HepG2 (cell line): ENCODE results near the gene ANKRD36C. TPM values are rescaled to one million over a fixed set of nuclear protein-coding genes. Genes with fewer than 3 reads are reported as not detected.
"Not testable (repeated sequence)": the region's sequence is repeated elsewhere in the genome, so short reads cannot be mapped to it uniquely, and the experiment has no call there.

Experiments used
- BORCS8-MEF2B ChIP-seq: sonication (generic); formaldehyde crosslinking; IDR thresholded peaks from 2 replicates; pipeline ENCODE4 v1.8.0; 2022; ENCODE audit warnings: mild to moderate bottlenecking, missing genetic modification reagents
- BRD4 ChIP-seq: sonication (generic); formaldehyde crosslinking; IDR thresholded peaks from 2 replicates; pipeline ENCODE4 v1.4.0; 2020; ENCODE audit warnings: missing genetic modification reagents
- HMGXB4 ChIP-seq, 2 experiments: sonication (generic) in 1 of 2; formaldehyde crosslinking in 1 of 2; IDR thresholded peaks; 2 replicates each; pipeline versions ENCODE4 v1.4.0 to v1.6.1; 2018 to 2020; ENCODE audit warnings: missing genetic modification reagents in 2 of 2, borderline replicate concordance in 1 of 2, low read depth in 1 of 2, mild to moderate bottlenecking in 1 of 2, missing biosample characterization in 1 of 2
- PHF20 ChIP-seq: sonication (generic); formaldehyde crosslinking; IDR thresholded peaks from 2 replicates; pipeline ENCODE4 v1.5.0; 2020; ENCODE audit warnings: mild to moderate bottlenecking, missing genetic modification reagents
- POLR2A ChIP-seq, 2 experiments: IDR thresholded peaks; 2 replicates each; pipeline ENCODE4 v1.6.1; 2011; ENCODE audit warnings: low read depth in 2 of 2, low read length in 2 of 2, mild to moderate bottlenecking in 1 of 2, moderate library complexity in 1 of 2; ENCODE audit not compliant: insufficient read depth in 1 of 2
- POLR2AphosphoS5 ChIP-seq: IDR thresholded peaks from 2 replicates; pipeline ENCODE4 v1.6.1; 2012; ENCODE audit warnings: low read depth, low read length
- SNAPC2 ChIP-seq: sonication (generic); formaldehyde crosslinking; IDR thresholded peaks from 2 replicates; pipeline ENCODE4 v1.8.1; 2022; ENCODE audit warnings: mild to moderate bottlenecking, missing genetic modification reagents
- SOX6 ChIP-seq, 2 experiments: fragments of 450-650 bp in 1 of 2; sonication (generic) in 1 of 2; formaldehyde crosslinking in 1 of 2; IDR thresholded peaks; 2 replicates each; pipeline versions ENCODE4 v1.4.0 to v1.6.1; 2017 to 2020; ENCODE audit warnings: antibody characterized with exemption in 1 of 2, mild to moderate bottlenecking in 1 of 2, missing genetic modification reagents in 1 of 2
- TAF1 ChIP-seq: sonication (generic); formaldehyde crosslinking; IDR thresholded peaks from 2 replicates; pipeline ENCODE4 v1.4.0; 2020; ENCODE audit warnings: missing genetic modification reagents
- TBX2 ChIP-seq: sonication (generic); formaldehyde crosslinking; IDR thresholded peaks from 2 replicates; pipeline ENCODE4 v1.5.0; 2020; ENCODE audit warnings: missing genetic modification reagents, mild to moderate bottlenecking, borderline replicate concordance
- ZFP91 ChIP-seq: sonication (generic); formaldehyde crosslinking; IDR thresholded peaks from 2 replicates; pipeline ENCODE4 v1.9.0; 2022; ENCODE audit warnings: missing genetic modification reagents, mild to moderate bottlenecking, borderline replicate concordance
- ZNF160 ChIP-seq: sonication (generic); formaldehyde crosslinking; IDR thresholded peaks from 2 replicates; pipeline ENCODE4 v1.8.0; 2022; ENCODE audit warnings: mild to moderate bottlenecking, inconsistent platforms, missing genetic modification reagents
- ZNF292 ChIP-seq: sonication (generic); formaldehyde crosslinking; IDR thresholded peaks from 2 replicates; pipeline ENCODE4 v1.8.1; 2022; ENCODE audit warnings: mild to moderate bottlenecking, low read depth, missing genetic modification reagents, borderline replicate concordance
- ZNF350 ChIP-seq: sonication (generic); formaldehyde crosslinking; IDR thresholded peaks from 2 replicates; pipeline ENCODE4 v1.4.0; 2020; ENCODE audit warnings: mild to moderate bottlenecking, low read depth, missing genetic modification reagents, borderline replicate concordance
- ZNF546 ChIP-seq: sonication (generic); formaldehyde crosslinking; conservative IDR thresholded peaks from 2 replicates; pipeline ENCODE4 v1.8.1; 2023; ENCODE audit warnings: mild to moderate bottlenecking, missing genetic modification reagents
- ZNF607 ChIP-seq: sonication (generic); formaldehyde crosslinking; IDR thresholded peaks from 2 replicates; pipeline ENCODE4 v1.5.1; 2020; ENCODE audit warnings: missing genetic modification reagents, mild to moderate bottlenecking, borderline replicate concordance
- ZNF619 ChIP-seq: sonication (generic); formaldehyde crosslinking; IDR thresholded peaks from 2 replicates; pipeline ENCODE4 v1.4.0; 2020; ENCODE audit warnings: mild to moderate bottlenecking, missing genetic modification reagents
- polyA plus RNA-seq, 8 experiments: library from polyadenylated mRNA; depleted of rRNA in 3 of 8; stranded (reverse) in 7 of 8; unstranded in 1 of 8; fragments of >200 nt; fragmentation: Illumina TruSeq in 4 of 8; extraction: Trizol in 4 of 8; gene quantifications; 2 replicates each; pipeline versions ENCODE4 v1.2.1 to v1.2.3, GENCODE V29; 2011 to 2016; ENCODE audit warnings: low read depth in 4 of 8, missing spikeins in 1 of 8, mixed read lengths in 1 of 8; ENCODE audit not compliant: insufficient read depth in 1 of 8
- total RNA-seq, 5 experiments: library from RNA; depleted of rRNA; stranded (reverse); fragments of >200 nt; fragmentation: Illumina TruSeq; extraction: Trizol; gene quantifications; 2 replicates each; pipeline ENCODE4 v1.2.3, GENCODE V29; 2016; ENCODE audit warnings: low read depth in 1 of 5
- TF ChIP-seq, protein P1 (sequence below): sonication (generic); formaldehyde crosslinking; IDR thresholded peaks from 2 replicates; pipeline ENCODE4 v1.5.0; 2020; ENCODE audit warnings: missing genetic modification reagents
- TF ChIP-seq, protein P2 (sequence below): sonication (generic); formaldehyde crosslinking; IDR thresholded peaks from 2 replicates; pipeline ENCODE4 v1.5.1; 2020; ENCODE audit warnings: mild to moderate bottlenecking, missing genetic modification reagents, moderate library complexity
- TF ChIP-seq, protein P3 (sequence below): sonication (generic); formaldehyde crosslinking; IDR thresholded peaks from 2 replicates; pipeline ENCODE4 v1.8.0; 2022; ENCODE audit warnings: missing genetic modification reagents, mild to moderate bottlenecking, borderline replicate concordance

Gene ANKRD36C
- total and polyA plus RNA-seq, 2 of the 13 experiments (the other 11 are each of a cell fraction or from before 2014, with no cell fraction given) = 5.4 to 36.2 TPM

DNA sequence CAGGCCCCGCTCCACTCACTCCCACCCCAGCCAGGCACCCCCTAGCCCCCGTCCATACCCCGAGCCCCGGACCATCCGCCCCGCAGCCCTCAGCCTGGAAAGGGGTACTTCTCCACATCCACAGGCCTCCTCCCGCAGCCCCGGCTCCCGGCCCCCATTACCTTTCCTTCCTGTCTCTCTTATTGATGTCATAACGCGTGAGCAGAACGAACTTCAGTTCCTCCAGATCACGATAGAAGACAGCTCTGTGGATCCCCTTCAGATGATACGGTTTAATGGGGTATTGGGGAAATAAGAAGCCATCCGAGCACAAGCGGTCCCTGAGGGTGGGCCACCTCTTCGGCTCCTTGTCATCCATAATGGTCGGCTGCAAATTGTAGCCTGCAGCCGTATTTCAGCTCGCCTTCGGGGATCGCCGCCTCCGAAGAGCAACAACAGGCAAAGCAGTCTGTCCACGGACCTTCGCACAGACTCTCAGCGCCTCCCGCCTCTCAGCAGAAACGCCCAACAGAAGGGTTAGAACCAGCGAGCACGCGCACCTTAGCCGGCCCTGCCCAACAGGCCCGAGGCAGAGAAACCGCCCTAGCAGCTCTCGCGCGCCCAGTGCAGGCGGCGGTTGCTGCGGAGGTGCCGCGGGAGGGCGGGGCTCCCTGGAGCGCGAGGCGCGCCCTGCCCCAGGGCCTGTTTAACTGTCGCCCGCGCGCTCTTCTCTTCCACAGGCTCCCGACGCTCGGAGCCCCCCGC is at the start of gene ANKRD36C (continued):
- TF ChIP-seq, protein P1, sequence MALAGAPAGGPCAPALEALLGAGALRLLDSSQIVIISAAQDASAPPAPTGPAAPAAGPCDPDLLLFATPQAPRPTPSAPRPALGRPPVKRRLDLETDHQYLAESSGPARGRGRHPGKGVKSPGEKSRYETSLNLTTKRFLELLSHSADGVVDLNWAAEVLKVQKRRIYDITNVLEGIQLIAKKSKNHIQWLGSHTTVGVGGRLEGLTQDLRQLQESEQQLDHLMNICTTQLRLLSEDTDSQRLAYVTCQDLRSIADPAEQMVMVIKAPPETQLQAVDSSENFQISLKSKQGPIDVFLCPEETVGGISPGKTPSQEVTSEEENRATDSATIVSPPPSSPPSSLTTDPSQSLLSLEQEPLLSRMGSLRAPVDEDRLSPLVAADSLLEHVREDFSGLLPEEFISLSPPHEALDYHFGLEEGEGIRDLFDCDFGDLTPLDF (CRISPR knock-in tag) = peak; percentile 27; the same call in 1 of the 2 replicates
- TF ChIP-seq PHF20 (CRISPR knock-in tag) = peak; percentile 12; the same call in 1 of the 2 replicates
- TF ChIP-seq BRD4 (CRISPR knock-in tag) = 0 out of 2 replicates have a peak, but pooled peaks have one; percentile 49
- peak; percentile 70; the same call in 1 of the 2 replicates for TF ChIP-seq TBX2
- TF ChIP-seq ZNF160 (CRISPR knock-in tag) = 0 out of 2 replicates have a peak, but pooled peaks have one; percentile 22
- TF ChIP-seq BORCS8-MEF2B (CRISPR knock-in tag) = peak; percentile 78; the same call in 1 of the 2 replicates
- peak; percentile 20; the same call in 1 of the 2 replicates for TF ChIP-seq ZNF607 (CRISPR knock-in tag)
- TF ChIP-seq SNAPC2 (CRISPR knock-in tag) = 0 out of 2 replicates have a peak, but pooled peaks have one; percentile 24
- not testable (repeated sequence) for TF ChIP-seq SOX6 (IDR thresholded peaks at IDR 0.05)
- peak; percentile 38; the same call in 1 of the 2 replicates for TF ChIP-seq SOX6 (CRISPR knock-in tag; IDR thresholded peaks at IDR 0.05)
- TF ChIP-seq, protein P2, sequence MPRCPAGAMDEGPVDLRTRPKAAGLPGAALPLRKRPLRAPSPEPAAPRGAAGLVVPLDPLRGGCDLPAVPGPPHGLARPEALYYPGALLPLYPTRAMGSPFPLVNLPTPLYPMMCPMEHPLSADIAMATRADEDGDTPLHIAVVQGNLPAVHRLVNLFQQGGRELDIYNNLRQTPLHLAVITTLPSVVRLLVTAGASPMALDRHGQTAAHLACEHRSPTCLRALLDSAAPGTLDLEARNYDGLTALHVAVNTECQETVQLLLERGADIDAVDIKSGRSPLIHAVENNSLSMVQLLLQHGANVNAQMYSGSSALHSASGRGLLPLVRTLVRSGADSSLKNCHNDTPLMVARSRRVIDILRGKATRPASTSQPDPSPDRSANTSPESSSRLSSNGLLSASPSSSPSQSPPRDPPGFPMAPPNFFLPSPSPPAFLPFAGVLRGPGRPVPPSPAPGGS (CRISPR knock-in tag) = peak; percentile 89; the same call in 1 of the 2 replicates
- peak in 1 of 2 experiments; percentile 36; a peak in 1 of 4 replicates for TF ChIP-seq HMGXB4 (CRISPR knock-in tag; IDR thresholded peaks at IDR 0.05; ENCODE audit: borderline replicate concordance in 1 of 2, low read depth in 1 of 2)
- peak; percentile 31; the same call in 1 of the 2 replicates for TF ChIP-seq ZNF350
- peak; percentile 58 for TF ChIP-seq TAF1 (CRISPR knock-in tag)
- peak; percentile 31; the same call in 1 of the 2 replicates for TF ChIP-seq POLR2AphosphoS5
- TF ChIP-seq ZNF292 = peak; percentile 57; the same call in 1 of the 2 replicates
- TF ChIP-seq ZNF546 = 0 out of 2 replicates have a peak, but pooled peaks have one; percentile 49
- TF ChIP-seq ZNF619 (CRISPR knock-in tag) = 0 out of 2 replicates have a peak, but pooled peaks have one; percentile 21
- 0 out of 2 replicates have a peak, but pooled peaks have one; percentile 61 for TF ChIP-seq ZFP91 (CRISPR knock-in tag)
- peak in 1 of 2 experiments; percentile 41; a peak in 3 of 4 replicates for TF ChIP-seq POLR2A (IDR thresholded peaks at IDR 0.05; ENCODE audit: insufficient read depth in 1 of 2, low read depth in 2 of 2, low read length in 2 of 2)
- TF ChIP-seq, protein P3, sequence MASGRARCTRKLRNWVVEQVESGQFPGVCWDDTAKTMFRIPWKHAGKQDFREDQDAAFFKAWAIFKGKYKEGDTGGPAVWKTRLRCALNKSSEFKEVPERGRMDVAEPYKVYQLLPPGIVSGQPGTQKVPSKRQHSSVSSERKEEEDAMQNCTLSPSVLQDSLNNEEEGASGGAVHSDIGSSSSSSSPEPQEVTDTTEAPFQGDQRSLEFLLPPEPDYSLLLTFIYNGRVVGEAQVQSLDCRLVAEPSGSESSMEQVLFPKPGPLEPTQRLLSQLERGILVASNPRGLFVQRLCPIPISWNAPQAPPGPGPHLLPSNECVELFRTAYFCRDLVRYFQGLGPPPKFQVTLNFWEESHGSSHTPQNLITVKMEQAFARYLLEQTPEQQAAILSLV (CRISPR knock-in tag) = 0 out of 2 replicates have a peak, but pooled peaks have one; percentile 25
